C4-2B (cell line): ENCODE measurements around the gene GRID1.

Experiments used
- H3K27ac ChIP-seq: fragments of 450-650 bp; 2 replicates; pipeline ENCODE4 v1.5.1; 2017
- CTCF ChIP-seq: fragments of 450-650 bp; conservative IDR thresholded peaks from 2 replicates; pipeline ENCODE4 v1.5.1; 2017; ENCODE audit warnings: mild to moderate bottlenecking
- ZFX ChIP-seq: fragments of 450-650 bp; IDR thresholded peaks from 2 replicates; pipeline ENCODE4 v1.6.1; 2017

The GRID1 gene

GRCh38 chr10:85575441-85575840, 791.2 kb downstream of the GRID1 start:
- no peak for TF ChIP-seq CTCF
- no peak for TF ChIP-seq ZFX

GRCh38 chr10:85570871-85571270, 795.7 kb downstream of the GRID1 start:
- TF ChIP-seq CTCF (no peak), ZFX (no peak)
- no peak overlapping the region for H3K27ac ChIP-seq

More at GRCh38 chr10:85575441-85575840, 791.2 kb downstream of the GRID1 start:
- H3K27ac ChIP-seq = no peak overlapping the region

GRCh38 chr10:85565381-85565780, 801.2 kb downstream of the GRID1 start:
- no peak for TF ChIP-seq ZFX

GRCh38 chr10:85558533-85558932, 808.1 kb downstream of the GRID1 start:
- TF ChIP-seq ZFX (no peak), CTCF (no peak)
- H3K27ac ChIP-seq = no peak overlapping the region

More at GRCh38 chr10:85565381-85565780, 801.2 kb downstream of the GRID1 start:
- H3K27ac ChIP-seq = no peak overlapping the region

- no peak for TF ChIP-seq ZFX
- no peak for TF ChIP-seq CTCF
- H3K27ac ChIP-seq = no peak overlapping the region
Observed at GRCh38 chr10:85557706-85558105, 808.9 kb downstream of the GRID1 start.

- TF ChIP-seq ZFX (no peak), CTCF (no peak)
- no peak overlapping the region for H3K27ac ChIP-seq
Observed at GRCh38 chr10:85557077-85557476, 809.5 kb downstream of the GRID1 start.
